OCI-LY3 (cell line): Measurements from ENCODE around the gene LRRN2.

Experiments
- EZH2phosphoT487 ChIP-seq: fragments of 200-600 bp; shearing (Covaris generic); IDR thresholded peaks from 2 replicates; pipeline ENCODE4 v1.6.1; 2018; ENCODE audit warnings: antibody characterized with exemption, mixed run types, low read depth
- TF ChIP-seq, protein P1 (sequence below): fragments of 200-600, 300-600 bp; sonication (generic); IDR thresholded peaks from 2 replicates; pipeline ENCODE4 v1.5.1; 2014; ENCODE audit warnings: antibody characterized with exemption, low read length, low read depth

DNA sequence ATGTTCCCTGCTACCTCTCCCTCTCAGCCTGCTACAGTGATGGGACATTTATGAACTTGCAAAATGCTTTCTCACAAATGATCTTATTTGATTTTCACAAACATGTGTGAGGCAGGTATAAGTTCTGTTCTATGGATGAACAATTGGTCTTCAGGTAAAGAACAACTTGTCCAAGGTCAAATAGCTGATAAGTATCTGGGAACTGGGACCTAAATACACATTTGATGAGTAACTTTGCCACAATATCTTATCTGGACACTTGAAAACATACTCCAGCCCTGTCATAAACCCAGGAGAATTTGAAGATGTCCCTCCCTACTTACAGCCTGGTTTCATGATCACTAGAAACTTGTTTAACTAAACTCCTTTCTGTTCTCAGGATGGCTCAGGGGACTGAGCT is 23.0 kb downstream of the LRRN2 start:
- TF ChIP-seq, protein P1, sequence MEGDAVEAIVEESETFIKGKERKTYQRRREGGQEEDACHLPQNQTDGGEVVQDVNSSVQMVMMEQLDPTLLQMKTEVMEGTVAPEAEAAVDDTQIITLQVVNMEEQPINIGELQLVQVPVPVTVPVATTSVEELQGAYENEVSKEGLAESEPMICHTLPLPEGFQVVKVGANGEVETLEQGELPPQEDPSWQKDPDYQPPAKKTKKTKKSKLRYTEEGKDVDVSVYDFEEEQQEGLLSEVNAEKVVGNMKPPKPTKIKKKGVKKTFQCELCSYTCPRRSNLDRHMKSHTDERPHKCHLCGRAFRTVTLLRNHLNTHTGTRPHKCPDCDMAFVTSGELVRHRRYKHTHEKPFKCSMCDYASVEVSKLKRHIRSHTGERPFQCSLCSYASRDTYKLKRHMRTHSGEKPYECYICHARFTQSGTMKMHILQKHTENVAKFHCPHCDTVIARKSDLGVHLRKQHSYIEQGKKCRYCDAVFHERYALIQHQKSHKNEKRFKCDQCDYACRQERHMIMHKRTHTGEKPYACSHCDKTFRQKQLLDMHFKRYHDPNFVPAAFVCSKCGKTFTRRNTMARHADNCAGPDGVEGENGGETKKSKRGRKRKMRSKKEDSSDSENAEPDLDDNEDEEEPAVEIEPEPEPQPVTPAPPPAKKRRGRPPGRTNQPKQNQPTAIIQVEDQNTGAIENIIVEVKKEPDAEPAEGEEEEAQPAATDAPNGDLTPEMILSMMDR, result no peak
- no peak for TF ChIP-seq EZH2phosphoT487
